OCI-LY1 (cell line): Measurements from ENCODE around the gene P2RY6.

Experiments used
- H2AFZ ChIP-seq: fragments of 200-600 bp; sonication (generic), shearing (Covaris generic); 2 replicates; pipeline ENCODE4 v1.6.0; 2014; ENCODE audit warnings: antibody characterized with exemption, mild to moderate bottlenecking, low read length
- H3F3A ChIP-seq: fragments of 200-600 bp; sonication (generic), shearing (Covaris generic); 2 replicates; pipeline ENCODE4 v1.6.0; 2014; ENCODE audit warnings: mild to moderate bottlenecking, antibody characterized with exemption, low read length, moderate library complexity; ENCODE audit not compliant: insufficient read depth
- H3K27ac ChIP-seq: fragments of 200-600 bp; sonication (generic); 2 replicates; pipeline ENCODE4 v1.5.1; 2014; ENCODE audit warnings: low read length, mixed run types, mild to moderate bottlenecking, low read depth; ENCODE audit not compliant: poor library complexity, severe bottlenecking
- H3K27me3 ChIP-seq: fragments of 200-600 bp; sonication (generic); 2 replicates; pipeline ENCODE4 v1.6.0; 2014; ENCODE audit warnings: antibody characterized with exemption, mild to moderate bottlenecking, low read length, moderate library complexity; ENCODE audit not compliant: insufficient read depth
- H3K36me3 ChIP-seq: fragments of 200-600 bp; sonication (generic); 2 replicates; pipeline ENCODE4 v1.6.1; 2014; ENCODE audit warnings: mild to moderate bottlenecking, antibody characterized with exemption, low read length, moderate library complexity, mixed read lengths; ENCODE audit not compliant: insufficient read depth
- H3K4me1 ChIP-seq: fragments of 200-600 bp; sonication (generic); 2 replicates; pipeline ENCODE4 v1.5.1; 2014; ENCODE audit warnings: mild to moderate bottlenecking, low read length, moderate library complexity; ENCODE audit not compliant: insufficient read depth, severe bottlenecking
- H3K4me2 ChIP-seq: fragments of 200-600 bp; sonication (generic), shearing (Covaris generic); 2 replicates; pipeline ENCODE4 v1.6.1; 2014; ENCODE audit warnings: low read length
- H3K4me3 ChIP-seq: fragments of 200-600 bp; sonication (generic); 2 replicates; pipeline ENCODE4 v1.5.1; 2014; ENCODE audit warnings: low read length, low read depth, mild to moderate bottlenecking, mixed read lengths; ENCODE audit not compliant: poor library complexity, severe bottlenecking
- H3K79me2 ChIP-seq: fragments of 200-600 bp; shearing (Covaris generic); 2 replicates; pipeline ENCODE4 v1.6.1; 2016; ENCODE audit warnings: mixed run types, low read length, mixed read lengths; ENCODE audit not compliant: insufficient read depth
- H3K9ac ChIP-seq: fragments of 200-600 bp; sonication (generic), shearing (Covaris generic); 2 replicates; pipeline ENCODE4 v1.6.1; 2014; ENCODE audit warnings: mild to moderate bottlenecking, low read length, mixed read lengths
- H3K9me2 ChIP-seq: fragments of 200-600 bp; sonication (generic), shearing (Covaris generic); 2 replicates; pipeline ENCODE4 v1.6.1; 2014; ENCODE audit warnings: low read depth, mild to moderate bottlenecking, low read length, mixed read lengths
- H3K9me3 ChIP-seq: fragments of 200-600 bp; shearing (Covaris generic); 2 replicates; pipeline ENCODE4 v1.6.1; 2014; ENCODE audit warnings: low read length, mixed read lengths
- H4K20me1 ChIP-seq: fragments of 200-600 bp; sonication (generic), shearing (Covaris generic); 2 replicates; pipeline ENCODE4 v1.6.0; 2016; ENCODE audit warnings: mild to moderate bottlenecking, low read length; ENCODE audit not compliant: insufficient read depth
- CTCF ChIP-seq: fragments of 200-600 bp; sonication (generic), shearing (Covaris generic); IDR thresholded peaks from 2 replicates; pipeline ENCODE4 v1.5.1; 2017; ENCODE audit warnings: mild to moderate bottlenecking, antibody characterized with exemption, low read length, moderate library complexity, mixed read lengths
- EZH2 ChIP-seq: fragments of 200-600 bp; sonication (generic), shearing (Covaris generic); IDR thresholded peaks from 2 replicates; pipeline ENCODE4 v1.8.0; 2017; ENCODE audit warnings: borderline replicate concordance, mixed run types, mild to moderate bottlenecking, antibody characterized with exemption, low read length, moderate library complexity, mixed read lengths

Gene P2RY6

GRCh38 chr11:73324116-73324515 is 52.0 kb downstream of the P2RY6 start:
- Histone ChIP-seq H3K79me2 (no peaks in the 10 kb centered on the region), H3K9me2 (no peaks in the 10 kb centered on the region), H3K9ac (no peak overlapping the region), H3K27me3 (no peaks in the 10 kb centered on the region), H3K4me3 (no peak overlapping the region), H3K4me1 (no peaks in the 10 kb centered on the region), H3K9me3 (no peaks in the 10 kb centered on the region), H4K20me1 (no peaks in the 10 kb centered on the region), H3K4me2 (no peak overlapping the region), H3K36me3 (no peaks in the 10 kb centered on the region), H3K27ac (no peak overlapping the region), H3F3A (no peaks in the 10 kb centered on the region), H2AFZ (no peak overlapping the region)
- no peak for TF ChIP-seq CTCF
- no peak for TF ChIP-seq EZH2

DNA sequence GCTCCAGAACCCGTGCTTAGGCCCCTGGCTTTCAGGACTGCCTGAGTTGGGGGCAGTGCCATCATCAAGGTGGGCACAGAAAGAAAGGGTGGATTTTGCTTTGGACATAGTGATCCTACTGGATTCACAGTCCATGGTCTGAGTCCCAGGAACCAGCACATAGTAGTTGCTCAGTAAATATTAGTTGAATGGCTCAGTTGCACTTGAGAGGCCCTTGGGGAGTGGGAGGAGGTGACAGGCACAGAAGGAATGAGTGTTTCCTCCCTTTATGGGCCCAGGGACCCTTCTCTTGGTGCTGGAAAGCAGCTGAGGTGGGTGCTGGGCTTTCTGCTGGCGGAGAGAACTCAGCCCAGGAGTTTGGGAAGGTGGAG is 52.5 kb downstream of the P2RY6 start:
- Histone ChIP-seq H4K20me1 (no peaks in the 10 kb centered on the region), H3K4me1 (no peaks in the 10 kb centered on the region), H3K27me3 (no peaks in the 10 kb centered on the region), H3K9me2 (no peaks in the 10 kb centered on the region), H3K9me3 (no peaks in the 10 kb centered on the region), H3K36me3 (no peaks in the 10 kb centered on the region), H2AFZ (no peak overlapping the region), H3F3A (no peaks in the 10 kb centered on the region), H3K79me2 (no peaks in the 10 kb centered on the region), H3K27ac (no peak overlapping the region), H3K4me3 (no peak overlapping the region), H3K4me2 (no peak overlapping the region), H3K9ac (no peak overlapping the region)
- TF ChIP-seq EZH2 (no peak), CTCF (no peak)

DNA sequence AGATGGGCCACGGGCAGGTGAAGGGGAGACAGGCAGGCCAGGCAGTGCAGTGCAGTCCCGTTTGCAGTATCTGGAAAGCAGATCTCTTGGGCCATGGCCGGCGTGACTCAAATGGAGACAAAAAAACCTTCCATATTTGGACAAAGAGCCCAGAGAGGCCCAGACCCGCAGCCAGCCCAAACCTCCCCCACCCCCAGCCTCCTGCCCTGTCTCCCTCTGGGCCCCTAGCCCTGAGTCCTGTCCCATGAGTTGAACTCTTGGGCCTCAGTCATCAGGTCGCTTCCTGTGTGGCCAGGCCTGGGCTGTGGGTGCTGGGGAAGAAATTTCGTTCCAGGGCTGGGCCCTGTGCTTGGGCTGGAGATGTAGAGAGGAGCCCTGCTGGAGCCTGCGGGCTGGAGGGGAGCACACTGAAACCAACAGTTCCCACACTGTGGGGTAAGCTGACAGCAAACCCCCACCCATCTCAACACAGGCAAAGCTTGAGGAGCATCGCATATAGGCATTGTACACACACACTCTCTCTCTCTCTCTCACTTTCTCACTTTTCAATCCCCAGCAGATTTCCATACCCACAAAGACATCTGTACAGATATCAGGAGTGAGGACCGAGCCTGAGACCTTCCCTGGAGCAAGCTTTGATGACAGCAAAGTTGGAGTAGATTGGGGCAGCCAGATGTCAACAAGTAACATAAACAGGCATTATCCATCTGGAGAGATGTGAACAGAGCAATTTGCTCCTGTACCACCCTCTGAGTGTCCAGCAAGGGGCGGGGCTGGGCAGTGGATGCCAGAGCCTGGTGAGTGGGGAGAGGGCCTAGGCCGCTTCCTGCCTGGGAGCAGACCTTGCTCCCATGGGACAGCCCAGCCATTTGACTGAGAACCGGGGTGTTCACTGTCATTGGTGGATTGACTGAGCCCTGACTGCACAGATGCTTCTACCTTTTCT is 53.2 kb downstream of the P2RY6 start:
- TF ChIP-seq EZH2 (no peak), CTCF (no peak)
- H3K9me3 ChIP-seq = no peaks in the 10 kb centered on the region
- H3F3A ChIP-seq = no peaks in the 10 kb centered on the region
- no peaks in the 10 kb centered on the region for H4K20me1 ChIP-seq
- no peak overlapping the region for H3K27ac ChIP-seq
- H3K36me3 ChIP-seq = no peaks in the 10 kb centered on the region
- no peaks in the 10 kb centered on the region for H3K4me1 ChIP-seq
- no peak overlapping the region for H3K4me3 ChIP-seq
- no peak overlapping the region for H3K9ac ChIP-seq
- no peak overlapping the region for H3K4me2 ChIP-seq
- H3K27me3 ChIP-seq = no peaks in the 10 kb centered on the region
- H3K9me2 ChIP-seq = no peaks in the 10 kb centered on the region
- no peaks in the 10 kb centered on the region for H3K79me2 ChIP-seq
- H2AFZ ChIP-seq = no peak overlapping the region
